HFFc6 (cell line): Measurements from ENCODE around the gene SPEM1. TPM values are rescaled to one million over a fixed set of nuclear protein-coding genes. Genes with fewer than 3 reads are reported as not detected.
A peak's percentile ranks its signal among the peaks of the same experiment; 100 is the strongest.

Source experiments
- DNase-seq: peaks from one replicate; pipeline ENCODE4 v3.0.0-alpha.2; 2018
- H3K27ac Mint-ChIP-seq: 2 replicates; pipeline ENCODE4 v1.8.0; 2020; ENCODE audit warnings: mild to moderate bottlenecking, mixed read lengths
- H3K27me3 Mint-ChIP-seq: 2 replicates; pipeline ENCODE4 v1.8.0; 2021; ENCODE audit warnings: mild to moderate bottlenecking, moderate library complexity, mixed read lengths; ENCODE audit not compliant: insufficient read depth
- H3K36me3 Mint-ChIP-seq: 2 replicates; pipeline ENCODE4 v1.8.0; 2021; ENCODE audit warnings: low read depth, mixed read lengths
- H3K4me1 Mint-ChIP-seq: 2 replicates; pipeline ENCODE4 v1.8.0; 2020; ENCODE audit warnings: low read depth, mixed read lengths
- H3K4me3 Mint-ChIP-seq: 2 replicates; pipeline ENCODE4 v1.8.0; 2020; ENCODE audit warnings: mild to moderate bottlenecking, moderate library complexity, mixed read lengths
- H3K9me3 Mint-ChIP-seq: 2 replicates; pipeline ENCODE4 v1.8.0; 2020; ENCODE audit warnings: mild to moderate bottlenecking, mixed read lengths
- CTCF ChIP-seq: fragments of 200-600 bp; sonication (generic); IDR thresholded peaks from 2 replicates; pipeline ENCODE4 v1.5.0; 2021; ENCODE audit warnings: antibody characterized with exemption, mild to moderate bottlenecking
- total RNA-seq, 6 experiments: library from RNA; stranded (reverse); fragmentation: NEBNext Ultra II Directional; extraction: Animal tissue kit (Norgen Biotek cat#: 25700); gene quantifications; 2 replicates in 1 of 6; 3 replicates in 5 of 6; pipeline ENCODE4 v1.2.3, GENCODE V29; 2021

Gene SPEM1
- total RNA-seq, 6 experiments from 2014 or later, result not detected

- DNase-seq, result no peak
- Mint-ChIP-seq H3K27ac (no peak overlapping the region), H3K36me3 (peaks cover 9% of the 10 kb centered on the region; the same call in 1 of the 2 replicates), H3K4me3 (no peak overlapping the region), H3K4me1 (no peaks in the 10 kb centered on the region), H3K9me3 (no peaks in the 10 kb centered on the region), H3K27me3 (no peaks in the 10 kb centered on the region; the same call in 1 of the 2 replicates)
- TF ChIP-seq CTCF, result no peak
These were observed 31.3 kb upstream of the SPEM1 start for GRCh38 chr17:7388856-7389255.

GRCh38 chr17:7389924-7390910, 29.9 kb upstream of the SPEM1 start:
- no peak for DNase-seq
- H3K4me1 Mint-ChIP-seq, result peaks cover 5% of the 10 kb centered on the region
- peaks cover 9% of the 10 kb centered on the region; the same call in 1 of the 2 replicates for H3K36me3 Mint-ChIP-seq
- H3K27ac Mint-ChIP-seq, result no peak overlapping the region
- no peak for TF ChIP-seq CTCF
- no peak overlapping the region for H3K4me3 Mint-ChIP-seq
- no peaks in the 10 kb centered on the region for H3K9me3 Mint-ChIP-seq
- H3K27me3 Mint-ChIP-seq, result no peaks in the 10 kb centered on the region; the same call in 1 of the 2 replicates

- Mint-ChIP-seq H3K27me3 (peaks cover 2% of the 10 kb centered on the region; the same call in 1 of the 2 replicates), H3K36me3 (peaks cover 9% of the 10 kb centered on the region; the same call in 1 of the 2 replicates), H3K4me1 (peaks cover 6% of the 10 kb centered on the region), H3K9me3 (no peaks in the 10 kb centered on the region), H3K4me3 (no peak overlapping the region), H3K27ac (no peak overlapping the region)
- no peak for DNase-seq
- no peak for TF ChIP-seq CTCF
These were observed 28.8 kb upstream of the SPEM1 start for GRCh38 chr17:7391307-7391706.

GRCh38 chr17:7392696-7393612, 27.2 kb upstream of the SPEM1 start:
- peaks cover 9% of the 10 kb centered on the region; the same call in 1 of the 2 replicates for H3K36me3 Mint-ChIP-seq
- DNase-seq, result no peak
- peak overlapping the region; percentile 95 for H3K4me3 Mint-ChIP-seq
- no peak for TF ChIP-seq CTCF
- H3K9me3 Mint-ChIP-seq, result no peaks in the 10 kb centered on the region
- peaks cover 2% of the 10 kb centered on the region; the same call in 1 of the 2 replicates for H3K27me3 Mint-ChIP-seq
- 0 out of 2 replicates have a peak overlapping the region, but pooled peaks have one; percentile 5 for H3K27ac Mint-ChIP-seq
- peaks cover 6% of the 10 kb centered on the region for H3K4me1 Mint-ChIP-seq
